GM12878 (cell line): ENCODE results near the gene TESK2. TPM values are rescaled to one million over a fixed set of nuclear protein-coding genes. Genes with fewer than 3 reads are reported as not detected.
A peak's percentile ranks its signal among the peaks of the same experiment; 100 is the strongest.

Experiments used
- ATAC-seq: fragments of 200-7000 bp; cut with Tn5 transposase; 3 replicates; pipeline ENCODE4 v1.9.1; 2020; ENCODE audit warnings: mild to moderate bottlenecking, moderate library complexity
- BruUV-seq: library from RNA; stranded (reverse); fragments of 400-500 nt; replicated peaks from 2 replicates; lab custom pipeline; 2021; lab: Mats Ljungman, UMichigan
- CTCF ChIA-PET: fragments of 300-600 bp; sonication (Branson Sonifier 250); formaldehyde crosslinking; extraction: SDS; loops from one replicate; lab custom pipeline; 2021; ENCODE audit warnings: inconsistent platforms; lab: Yijun Ruan, JAX
- POLR2A ChIA-PET: fragments of 350-600 bp; formaldehyde crosslinking; extraction: SDS; loops from one replicate; lab custom pipeline; 2021; ENCODE audit warnings: inconsistent platforms; lab: Charles Lee
- RAD21 ChIA-PET: fragments of 300-600 bp; sonication (Branson Sonifier 250); formaldehyde crosslinking; loops from one replicate; lab custom pipeline; 2023; ENCODE audit warnings: antibody characterized with exemption; ENCODE audit not compliant: unreplicated experiment; lab: Charles Lee
- SMC1A ChIA-PET: fragments of 300-600 bp; sonication (Branson Sonifier 250); formaldehyde crosslinking; loops from one replicate; lab custom pipeline; 2023; ENCODE audit not compliant: unreplicated experiment, uncharacterized antibody; lab: Charles Lee
- DNase-seq: peaks from one replicate; pipeline ENCODE4 v3.0.0-alpha.2; 2011; ENCODE audit warnings: low read depth, low spot score
- FAIRE-seq: peaks from 3 replicates; lab custom pipeline; 2011; peaks lifted over from hg19 to GRCh38; lab: Jason Lieb, UNC
- H2AFZ ChIP-seq: 2 replicates; pipeline ENCODE4 v1.6.0; 2011; ENCODE audit warnings: low read depth, low read length, control low read depth; ENCODE audit not compliant: control insufficient read depth
- H3K27ac ChIP-seq: 2 replicates; pipeline ENCODE4 v1.5.1; 2011; ENCODE audit warnings: control low read depth; ENCODE audit not compliant: control insufficient read depth, insufficient read depth
- H3K27me3 ChIP-seq, 2 experiments: replicated peaks in 1 of 2; 2 replicates each; pipeline versions ENCODE4 v1.6.0 to v1.6.1; 2011; ENCODE audit warnings: low read length in 1 of 2; ENCODE audit not compliant: control insufficient read depth in 2 of 2, insufficient read depth in 2 of 2
- H3K36me3 ChIP-seq, 2 experiments: 2 replicates each; pipeline ENCODE4 v1.5.1; 2011; ENCODE audit warnings: low read length in 1 of 2; ENCODE audit not compliant: control insufficient read depth in 2 of 2, insufficient read depth in 2 of 2
- H3K4me1 ChIP-seq: 2 replicates; pipeline ENCODE4 v1.6.1; 2011; ENCODE audit warnings: mild to moderate bottlenecking, low read length, moderate library complexity, mixed read lengths; ENCODE audit not compliant: control insufficient read depth, insufficient read depth
- H3K4me2 ChIP-seq: 2 replicates; pipeline ENCODE4 v1.6.0; 2011; ENCODE audit warnings: control low read depth; ENCODE audit not compliant: control insufficient read depth, insufficient read depth
- H3K4me3 ChIP-seq: fragments of 200-600 bp; sonication (generic); 2 replicates; pipeline ENCODE4 v1.5.1; 2016
- H3K79me2 ChIP-seq: 2 replicates; pipeline ENCODE4 v1.6.0; 2011; ENCODE audit warnings: low read length; ENCODE audit not compliant: control insufficient read depth, insufficient read depth
- H3K9ac ChIP-seq: 2 replicates; pipeline ENCODE4 v1.8.0; 2011; ENCODE audit warnings: low read length, control low read depth, mixed read lengths; ENCODE audit not compliant: control insufficient read depth, insufficient read depth
- H3K9me3 ChIP-seq: replicated peaks from 3 replicates; pipeline ENCODE4 v1.5.1; 2011; ENCODE audit warnings: mild to moderate bottlenecking, low read length; ENCODE audit not compliant: control insufficient read depth, insufficient read depth
- H4K20me1 ChIP-seq: 2 replicates; pipeline ENCODE4 v1.6.0; 2011; ENCODE audit not compliant: control insufficient read depth, insufficient read depth
- ATF7 ChIP-seq: fragments of 450-650 bp; IDR thresholded peaks from 2 replicates; pipeline ENCODE4 v1.6.1; 2016; ENCODE audit warnings: low read depth, mild to moderate bottlenecking
- CREB1 ChIP-seq: IDR thresholded peaks from 2 replicates; pipeline ENCODE4 v1.6.1; 2012; ENCODE audit warnings: low read depth, mild to moderate bottlenecking, inconsistent platforms
- CUX1 ChIP-seq: IDR thresholded peaks from 2 replicates; pipeline ENCODE4 v1.6.1; 2012; ENCODE audit warnings: improper control_type of control experiment, low read depth, low read length; ENCODE audit not compliant: insufficient replicate concordance
- DPF2 ChIP-seq: fragments of 450-650 bp; IDR thresholded peaks from 2 replicates; pipeline ENCODE4 v1.6.1; 2017; ENCODE audit warnings: mild to moderate bottlenecking
- MEF2B ChIP-seq: fragments of 450-650 bp; IDR thresholded peaks from 2 replicates; pipeline ENCODE4 v1.6.1; 2018; ENCODE audit warnings: mild to moderate bottlenecking, moderate library complexity; ENCODE audit not compliant: partially characterized antibody, poor library complexity, severe bottlenecking
- MTA2 ChIP-seq: fragments of 450-650 bp; IDR thresholded peaks from 2 replicates; pipeline ENCODE4 v1.6.1; 2016; ENCODE audit warnings: low read depth, mild to moderate bottlenecking, moderate library complexity
- SKIL ChIP-seq: fragments of 450-650 bp; IDR thresholded peaks from 2 replicates; pipeline ENCODE4 v1.6.1; 2017; ENCODE audit warnings: mild to moderate bottlenecking, low read depth, inconsistent platforms; ENCODE audit not compliant: poor library complexity, severe bottlenecking
- SMAD1 ChIP-seq: fragments of 450-650 bp; IDR thresholded peaks from 2 replicates; pipeline ENCODE4 v1.6.1; 2018; ENCODE audit warnings: mild to moderate bottlenecking, low read depth; ENCODE audit not compliant: partially characterized antibody
- ZNF384 ChIP-seq: IDR thresholded peaks from 2 replicates; pipeline ENCODE4 v1.6.1; 2012; ENCODE audit warnings: low read depth, mild to moderate bottlenecking, low read length, improper control_type of control experiment, borderline replicate concordance
- ZNF592 ChIP-seq: fragments of 450-650 bp; IDR thresholded peaks from 2 replicates; pipeline ENCODE4 v1.6.1; 2017; ENCODE audit warnings: mild to moderate bottlenecking, moderate library complexity
- WGBS: methylation state at CpG from one replicate; pipeline ENCODE4 v1.1.6; 2016; ENCODE audit warnings: low lambda C conversion rate; ENCODE audit not compliant: insufficient replicate concordance, insufficient coverage; ENCODE audit errors: missing lambda C conversion rate; 5-methylcytosine and 5-hydroxymethylcytosine counted together
- in situ Hi-C: fragments of 300-500 bp; cut with MboI; formaldehyde crosslinking; loops from 9 replicates; pipeline ENCODE4 v1.14.3; 2018; ENCODE audit warnings: mixed read lengths
- intact Hi-C: fragments of 100-400 bp; cut with micrococcal nuclease; formaldehyde crosslinking; loops from one replicate; pipeline ENCODE4 v1.14.2; 2022; ENCODE audit not compliant: unreplicated experiment
- polyA plus RNA-seq, 11 experiments: library from polyadenylated mRNA; depleted of rRNA in 4 of 11; unstranded in 6 of 11; stranded (reverse) in 5 of 11; fragments of >200 nt; fragmentation: Nextera tagmentation in 4 of 11; fragmentation: Illumina TruSeq in 1 of 11; extraction: Ambion mirVana in 4 of 11; extraction: Trizol in 1 of 11; gene quantifications; 1 replicate in 1 of 11; 2 replicates in 10 of 11; pipeline versions ENCODE4 v1.2.1 to v1.2.3, GENCODE V29; 2011 to 2016; ENCODE audit warnings: inconsistent platforms in 2 of 11, missing spikeins in 2 of 11, low read depth in 1 of 11
- total RNA-seq, 4 experiments: library from RNA; depleted of rRNA in 3 of 4; stranded (reverse); fragments of >200 nt in 3 of 4; fragmentation: Illumina TruSeq in 1 of 4; extraction: Trizol in 1 of 4; gene quantifications; 2 replicates each; pipeline versions ENCODE4 v1.2.1 to v1.2.3, GENCODE V29; 2013 to 2021

Gene TESK2
- total and polyA plus RNA-seq, 10 of the 15 experiments (the other 5 are each of a cell fraction or from before 2014, with no cell fraction given), result 2.2 to 10.0 (median 5.7) TPM

GRCh38 chr1:45493116-45493697 is 2.2 kb upstream of the TESK2 start:
- no peak overlapping the region for H3K4me2 ChIP-seq
- peaks cover 4% of the 10 kb centered on the region; the same call in 1 of the 2 replicates for H3K4me1 ChIP-seq
- POLR2A ChIA-PET, result interaction anchor here (0.6 to 4.4 kb wide), 11 partner anchors 25 to 481 kb away, joined by 3 to 31 read pairs (median 5); partner anchors contain the start of genes HECTD3, MUTYH, PRDX1 and TOE1
- H4K20me1 ChIP-seq, result no peaks in the 10 kb centered on the region
- H3K27me3 ChIP-seq, result no peaks in the 10 kb centered on the region
- in situ Hi-C loops, result loop anchor here (5.0 to 10.0 kb wide), 3 partner anchors 131 to 758 kb away; partner anchors contain the start of genes HECTD3, KIF2C, RNU5D-1 and UROD
- no peak overlapping the region for H3K27ac ChIP-seq
- no peak for ATAC-seq
- CTCF ChIA-PET, result interaction anchor here (0.5 to 11.9 kb wide), 58 partner anchors 8 to 708 kb away, joined by 3 to 508 read pairs (median 5); partner anchors contain the start of genes EIF2B3, HECTD3, HPDL and MUTYH
- no peak for DNase-seq
- peaks cover 4% of the 10 kb centered on the region for H3K79me2 ChIP-seq
- RAD21 ChIA-PET, result interaction anchor here (0.7 to 9.3 kb wide), 28 partner anchors 7 to 480 kb away, joined by 3 to 319 read pairs (median 7); partner anchors contain the start of genes CCDC163, HECTD3, MMACHC and MUTYH
- WGBS, result 29% methylated on average over 2 of the region's 2 CpGs
- H3K9ac ChIP-seq, result no peak overlapping the region
- H3K4me3 ChIP-seq, result no peak overlapping the region
- H3K9me3 ChIP-seq, result no peaks in the 10 kb centered on the region
- no TSS peak for BruUV-seq
- FAIRE-seq, result peak; percentile 65
- SMC1A ChIA-PET, result interaction anchor here (0.6 to 9.3 kb wide), 43 partner anchors 8 to 764 kb away, joined by 3 to 369 read pairs (median 5); partner anchors contain the start of genes CCDC163, HECTD3, HPDL and MMACHC
- H2AFZ ChIP-seq, result no peak overlapping the region
- intact Hi-C loops, result loop anchor here (1.0 to 5.0 kb wide), 4 partner anchors 133 to 766 kb away; no protein-coding TSS in a partner anchor
- no peaks in the 10 kb centered on the region for H3K36me3 ChIP-seq
- TF ChIP-seq ZNF592, result no peak
- no peak for TF ChIP-seq CUX1
- peak; percentile 55 for TF ChIP-seq MEF2B
- TF ChIP-seq ZNF384, result no peak
- no peak for TF ChIP-seq DPF2
- no peak for TF ChIP-seq CREB1
- TF ChIP-seq ATF7, result no peak
- no peak for TF ChIP-seq SMAD1
- TF ChIP-seq MTA2, result 0 out of 2 replicates have a peak, but pooled peaks have one; percentile 9
- TF ChIP-seq SKIL, result peak; percentile 26
